IMR-90 (cell line): ENCODE results near the gene FUBP3. TPM values are rescaled to one million over a fixed set of nuclear protein-coding genes. Genes with fewer than 3 reads are reported as not detected.
A peak's percentile ranks its signal among the peaks of the same experiment; 100 is the strongest.

Experiments used
- ATAC-seq: fragments of 200-7000 bp; cut with Tn5 transposase; 2 replicates; pipeline ENCODE4 v1.9.1; 2020; ENCODE audit warnings: low read depth, mild to moderate bottlenecking, moderate library complexity
- BruUV-seq: library from RNA; stranded (reverse); fragments of 400-500 nt; replicated peaks from 2 replicates; lab custom pipeline; 2021; lab: Mats Ljungman, UMichigan
- CTCF ChIA-PET: fragments of 300-600 bp; formaldehyde crosslinking; extraction: SDS; loops from one replicate; lab custom pipeline; 2021; ENCODE audit warnings: antibody characterized with exemption; lab: Yijun Ruan, JAX
- POLR2A ChIA-PET: fragments of 300-600 bp; sonication (Branson Sonifier 250); formaldehyde crosslinking; loops from one replicate; lab custom pipeline; 2022; ENCODE audit warnings: antibody characterized with exemption; ENCODE audit not compliant: unreplicated experiment; lab: Charles Lee
- DNase-seq: peaks from one replicate; pipeline ENCODE4 v3.0.0; 2013
- H2AFZ ChIP-seq: replicated peaks from 2 replicates; pipeline ENCODE3; 2013; ENCODE audit warnings: low read length, mild to moderate bottlenecking; ENCODE audit not compliant: poor library complexity
- H2AK5ac ChIP-seq: 2 replicates; pipeline ENCODE4 v1.6.1; 2013; ENCODE audit warnings: low read depth, low read length, inconsistent platforms
- H2AK9ac ChIP-seq: replicated peaks from 2 replicates; pipeline ENCODE3; 2013; ENCODE audit warnings: mild to moderate bottlenecking, low read depth, low read length, moderate library complexity; ENCODE audit not compliant: poor library complexity
- H2BK120ac ChIP-seq: 2 replicates; pipeline ENCODE4 v1.6.1; 2013; ENCODE audit warnings: low read depth, low read length, inconsistent platforms
- H2BK15ac ChIP-seq: 3 replicates; pipeline ENCODE4 v1.6.1; 2013; ENCODE audit warnings: low read depth, low read length, inconsistent platforms
- H2BK20ac ChIP-seq: 2 replicates; pipeline ENCODE4 v1.6.1; 2013; ENCODE audit warnings: low read depth, mild to moderate bottlenecking, inconsistent platforms, low read length, moderate library complexity
- H2BK5ac ChIP-seq: 2 replicates; pipeline ENCODE4 v1.6.1; 2013; ENCODE audit warnings: mild to moderate bottlenecking, low read depth, low read length, inconsistent platforms; ENCODE audit not compliant: poor library complexity, severe bottlenecking
- H3K14ac ChIP-seq: replicated peaks from 2 replicates; pipeline ENCODE4 v1.6.1; 2013; ENCODE audit warnings: low read depth, low read length, inconsistent platforms
- H3K18ac ChIP-seq: 2 replicates; pipeline ENCODE4 v1.6.1; 2013; ENCODE audit warnings: low read depth, low read length, control low read depth
- H3K23ac ChIP-seq: 2 replicates; pipeline ENCODE4 v1.6.1; 2013; ENCODE audit warnings: low read depth, low read length, inconsistent platforms
- H3K27ac ChIP-seq: 2 replicates; pipeline ENCODE4 v1.5.1; 2013; ENCODE audit warnings: mild to moderate bottlenecking, control low read depth, low read length; ENCODE audit not compliant: insufficient read depth
- H3K27me3 ChIP-seq: 2 replicates; pipeline ENCODE4 v1.6.1; 2013; ENCODE audit warnings: low read length; ENCODE audit not compliant: control insufficient read depth, insufficient read depth
- H3K36me3 ChIP-seq: 2 replicates; pipeline ENCODE4 v1.6.1; 2013; ENCODE audit warnings: low read length, mixed read lengths; ENCODE audit not compliant: control insufficient read depth, insufficient read depth
- H3K4ac ChIP-seq: 2 replicates; pipeline ENCODE4 v1.6.1; 2013; ENCODE audit warnings: low read depth, low read length, inconsistent platforms
- H3K4me1 ChIP-seq: 2 replicates; pipeline ENCODE4 v1.6.1; 2013; ENCODE audit warnings: low read length, mixed read lengths; ENCODE audit not compliant: control insufficient read depth, insufficient read depth
- H3K4me2 ChIP-seq: 2 replicates; pipeline ENCODE4 v1.6.1; 2013; ENCODE audit warnings: low read depth, mild to moderate bottlenecking, control low read depth, low read length, moderate library complexity
- H3K4me3 ChIP-seq: 2 replicates; pipeline ENCODE4 v1.5.1; 2013; ENCODE audit warnings: low read depth, mild to moderate bottlenecking, control low read depth, low read length, moderate library complexity; ENCODE audit not compliant: insufficient read depth
- H3K56ac ChIP-seq: 2 replicates; pipeline ENCODE4 v1.6.1; 2013; ENCODE audit warnings: low read length, inconsistent platforms; ENCODE audit not compliant: insufficient read depth; ENCODE audit errors: extremely low read depth
- H3K79me1 ChIP-seq, 2 experiments: 2 replicates each; pipeline ENCODE4 v1.6.1; 2013; ENCODE audit warnings: low read length in 2 of 2, inconsistent platforms in 1 of 2, low read depth in 1 of 2
- H3K9ac ChIP-seq: 2 replicates; pipeline ENCODE4 v1.6.1; 2013; ENCODE audit warnings: low read depth, low read length, control low read depth
- H3K9me1 ChIP-seq: 2 replicates; pipeline ENCODE4 v1.6.1; 2013; ENCODE audit warnings: low read length, inconsistent platforms; ENCODE audit not compliant: insufficient read depth
- H3K9me3 ChIP-seq: 2 replicates; pipeline ENCODE4 v1.6.1; 2013; ENCODE audit warnings: low read length; ENCODE audit not compliant: control insufficient read depth, insufficient read depth
- H4K20me1 ChIP-seq: 2 replicates; pipeline ENCODE4 v1.6.1; 2013; ENCODE audit warnings: low read length, inconsistent platforms; ENCODE audit not compliant: insufficient read depth
- H4K5ac ChIP-seq: 2 replicates; pipeline ENCODE4 v1.6.1; 2013; ENCODE audit warnings: mild to moderate bottlenecking, low read depth, low read length, control low read depth
- H4K8ac ChIP-seq, 2 experiments: 2 replicates each; pipeline ENCODE4 v1.6.1; 2013; ENCODE audit warnings: low read depth in 2 of 2, low read length in 2 of 2, control low read depth in 1 of 2, inconsistent platforms in 1 of 2
- H4K91ac ChIP-seq: 2 replicates; pipeline ENCODE4 v1.6.1; 2013; ENCODE audit warnings: low read depth, low read length, inconsistent platforms; ENCODE audit not compliant: insufficient read depth
- MAFK ChIP-seq: IDR thresholded peaks from 2 replicates; pipeline ENCODE4 v1.6.1; 2012; ENCODE audit warnings: low read depth, low read length, improper control_type of control experiment
- MXI1 ChIP-seq: IDR thresholded peaks from 2 replicates; pipeline ENCODE4 v1.6.1; 2012; ENCODE audit warnings: low read depth, mild to moderate bottlenecking, low read length, moderate library complexity, borderline replicate concordance
- RAD21 ChIP-seq: IDR thresholded peaks from 2 replicates; pipeline ENCODE4 v1.6.1; 2012; ENCODE audit warnings: low read length, improper control_type of control experiment
- WGBS, 2 experiments: methylation state at CpG; one replicate each; pipeline versions ENCODE4 v1.1.5 to v1.1.7; 2013; ENCODE audit warnings: missing lambda C conversion rate in 2 of 2; ENCODE audit not compliant: insufficient read length in 1 of 2; ENCODE audit errors: extremely low coverage in 2 of 2; 5-methylcytosine and 5-hydroxymethylcytosine counted together
- dilution Hi-C: fragments of 300-500 bp; cut with HindIII; formaldehyde crosslinking; loops from one replicate; pipeline ENCODE4 v1.14.3; 2018; ENCODE audit warnings: low sequenced_read_pairs; ENCODE audit not compliant: unreplicated experiment
- in situ Hi-C: fragments of 300-500 bp; cut with MboI; formaldehyde crosslinking; loops from 3 replicates; pipeline ENCODE4 v1.14.3; 2019; ENCODE audit warnings: low sequenced_read_pairs, inconsistent platforms, mixed read lengths
- intact Hi-C: fragments of 100-400 bp; cut with micrococcal nuclease; formaldehyde crosslinking; loops from 2 replicates; pipeline ENCODE4 v1.10.0; 2022
- polyA plus RNA-seq, 3 experiments: library from polyadenylated mRNA; depleted of rRNA; stranded (reverse); fragments of >200 nt; gene quantifications; 2 replicates each; pipeline ENCODE4 v1.2.3, GENCODE V29; 2012; ENCODE audit warnings: low replicate concordance in 1 of 3
- total RNA-seq: library from RNA; depleted of rRNA; stranded (reverse); fragments of >200 nt; gene quantifications from 2 replicates; pipeline ENCODE4 v1.2.3, GENCODE V29; 2012
- TF ChIP-seq, protein P1 (sequence below): conservative IDR thresholded peaks from 2 replicates; pipeline ENCODE4 v1.5.1; 2012; ENCODE audit warnings: mild to moderate bottlenecking, low read depth, low read length, improper control_type of control experiment

Gene FUBP3
- total and polyA plus RNA-seq, 2 of the 4 experiments (the other 2 are of a cell fraction) = 32.3 to 50.1 TPM

DNA sequence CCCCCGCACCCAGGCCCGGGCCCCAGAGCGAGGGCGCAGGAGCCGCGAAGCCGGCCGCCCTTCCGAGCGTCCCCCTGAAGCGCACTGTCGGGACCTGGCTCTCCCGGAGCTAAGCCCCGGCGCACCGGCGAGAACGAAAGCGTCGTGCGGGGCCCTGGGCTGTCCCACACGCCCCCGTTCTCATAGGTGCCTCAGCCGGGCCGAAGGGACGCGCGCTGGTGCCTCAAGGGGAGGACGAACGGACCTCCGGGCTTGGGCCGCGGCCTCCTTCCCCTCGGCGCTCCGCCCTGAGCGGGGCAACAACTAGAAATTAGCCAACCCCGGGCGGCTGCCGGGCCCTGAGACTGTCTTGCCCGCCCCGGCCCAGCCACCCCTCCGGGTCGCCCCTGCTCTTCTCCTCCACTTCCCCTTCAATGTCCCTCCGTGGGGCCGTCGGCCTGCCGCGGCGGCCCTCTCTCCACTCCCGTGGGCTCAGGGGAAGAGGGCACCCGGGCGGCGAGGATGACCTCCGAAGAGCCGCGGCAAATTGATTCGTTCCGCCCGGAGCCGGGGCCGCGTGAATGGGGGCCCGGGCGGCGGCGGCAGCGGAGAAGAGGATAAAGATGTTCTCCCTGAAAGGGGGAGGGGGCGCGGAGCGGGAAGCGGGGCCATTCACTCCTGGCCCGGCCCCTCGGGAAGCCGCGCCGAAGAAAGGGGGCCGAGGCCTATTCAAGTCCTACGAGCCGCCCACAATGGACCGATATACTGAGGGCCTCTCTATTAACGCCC, 81.5 kb downstream of the FUBP3 start:
- H2BK5ac ChIP-seq = no peak overlapping the region

More for the DNA sequence above, 81.5 kb downstream of the FUBP3 start:
- H3K27me3 ChIP-seq = peaks cover 97% of the 10 kb centered on the region
- no peak overlapping the region for H2BK20ac ChIP-seq
- peak; percentile 21; the same call in 1 of the 2 replicates for ATAC-seq
- no peak overlapping the region for H3K56ac ChIP-seq
- no peak for DNase-seq
- TF ChIP-seq, protein P1, sequence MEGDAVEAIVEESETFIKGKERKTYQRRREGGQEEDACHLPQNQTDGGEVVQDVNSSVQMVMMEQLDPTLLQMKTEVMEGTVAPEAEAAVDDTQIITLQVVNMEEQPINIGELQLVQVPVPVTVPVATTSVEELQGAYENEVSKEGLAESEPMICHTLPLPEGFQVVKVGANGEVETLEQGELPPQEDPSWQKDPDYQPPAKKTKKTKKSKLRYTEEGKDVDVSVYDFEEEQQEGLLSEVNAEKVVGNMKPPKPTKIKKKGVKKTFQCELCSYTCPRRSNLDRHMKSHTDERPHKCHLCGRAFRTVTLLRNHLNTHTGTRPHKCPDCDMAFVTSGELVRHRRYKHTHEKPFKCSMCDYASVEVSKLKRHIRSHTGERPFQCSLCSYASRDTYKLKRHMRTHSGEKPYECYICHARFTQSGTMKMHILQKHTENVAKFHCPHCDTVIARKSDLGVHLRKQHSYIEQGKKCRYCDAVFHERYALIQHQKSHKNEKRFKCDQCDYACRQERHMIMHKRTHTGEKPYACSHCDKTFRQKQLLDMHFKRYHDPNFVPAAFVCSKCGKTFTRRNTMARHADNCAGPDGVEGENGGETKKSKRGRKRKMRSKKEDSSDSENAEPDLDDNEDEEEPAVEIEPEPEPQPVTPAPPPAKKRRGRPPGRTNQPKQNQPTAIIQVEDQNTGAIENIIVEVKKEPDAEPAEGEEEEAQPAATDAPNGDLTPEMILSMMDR = no peak
- no peak for TF ChIP-seq RAD21
- no peak for TF ChIP-seq MXI1
- no peak for TF ChIP-seq MAFK
- H3K36me3 ChIP-seq = no peaks in the 10 kb centered on the region
- H2AK9ac ChIP-seq = no peak overlapping the region
- no peak overlapping the region for H4K91ac ChIP-seq
- no peak overlapping the region for H4K8ac ChIP-seq
- peak overlapping the region; percentile 15; the same call in 1 of the 2 replicates for H3K4me3 ChIP-seq
- H4K20me1 ChIP-seq = 0 out of 2 replicates have a peak, but pooled peaks cover 6% of the 10 kb centered on the region
- in situ Hi-C loops (loop anchor here (25.0 kb wide), 1 partner anchor 549 kb away; no protein-coding TSS in a partner anchor), intact Hi-C loops (no loop called here), dilution Hi-C loops (no loop called here)
- no peak overlapping the region for H3K18ac ChIP-seq
- peak overlapping the region; percentile 67; the same call in 1 of the 2 replicates for H3K4me2 ChIP-seq
- WGBS, 2 experiments = 1% methylated on average over 49 of the region's 82 CpGs; no CpG with 5 or more reads in 1 of the 2 experiments
- H4K5ac ChIP-seq = no peak overlapping the region
- no peak overlapping the region for H2AK5ac ChIP-seq
- H2BK15ac ChIP-seq = no peak overlapping the region
- no peak overlapping the region for H3K27ac ChIP-seq
- no peak overlapping the region for H3K14ac ChIP-seq
- BruUV-seq = no TSS peak
- no peak overlapping the region for H3K4ac ChIP-seq
- no peaks in the 10 kb centered on the region for H3K9me1 ChIP-seq
- no peak overlapping the region for H3K23ac ChIP-seq
- CTCF ChIA-PET = no interaction called here
- H3K4me1 ChIP-seq = no peaks in the 10 kb centered on the region; the same call in 1 of the 2 replicates
- peak overlapping the region; percentile 57 for H2AFZ ChIP-seq
- H2BK120ac ChIP-seq = no peak overlapping the region
- H3K79me1 ChIP-seq = no peaks in the 10 kb centered on the region
- H3K9ac ChIP-seq = no peak overlapping the region
- POLR2A ChIA-PET = no interaction called here
- peaks cover 7% of the 10 kb centered on the region; the same call in 1 of the 2 replicates for H3K9me3 ChIP-seq
